Fibroblast of skin of right quadriceps (primary cell): ENCODE results near the gene SYAP1.
"Not testable (repeated sequence)": the region's sequence is repeated elsewhere in the genome, so short reads cannot be mapped to it uniquely, and the experiment has no call there.

Experiments used
- DNase-seq: peaks from one replicate; pipeline ENCODE4 v3.0.0-alpha.2; 2013

SYAP1 gene

DNA sequence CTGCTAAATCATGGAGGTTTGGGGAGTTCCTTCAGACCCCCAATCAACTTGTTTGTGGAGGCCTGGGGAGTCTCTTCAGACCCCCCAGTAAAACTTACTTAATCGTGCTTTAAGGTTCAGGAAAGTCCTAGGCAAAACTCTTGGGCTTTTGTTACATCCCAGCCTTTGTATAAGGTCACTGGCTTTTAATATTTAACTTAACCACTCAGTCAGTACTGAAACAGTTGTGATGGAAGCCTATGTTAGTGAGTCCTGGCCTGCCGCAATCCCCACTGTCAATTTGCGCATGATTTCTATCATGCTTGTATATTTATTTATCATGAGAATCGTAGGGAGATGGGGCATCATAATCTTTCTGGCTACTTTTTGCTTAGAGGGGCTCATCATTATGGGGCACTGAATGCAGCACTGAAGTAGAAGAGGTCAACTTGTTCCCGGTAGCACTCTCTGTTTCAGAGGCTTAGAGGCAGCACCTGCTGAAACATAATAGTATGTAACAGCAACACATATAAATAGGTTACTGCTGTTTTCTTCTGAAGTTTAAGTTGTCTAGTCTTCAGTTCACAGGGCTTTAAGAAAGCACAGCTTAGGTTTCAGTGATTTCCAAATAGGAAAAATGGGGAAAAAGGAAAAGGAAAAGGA is 7.1 kb downstream of the SYAP1 start:
- not testable (repeated sequence) for DNase-seq

GRCh38 chrX:16727637-16728036 is 8.2 kb downstream of the SYAP1 start:
- no peak for DNase-seq

- no peak for DNase-seq
Observed at GRCh38 chrX:16730450-16730849, 11.0 kb downstream of the SYAP1 start.

GRCh38 chrX:16733013-16733412 is 13.6 kb downstream of the SYAP1 start:
- no peak for DNase-seq

- no peak for DNase-seq
Observed at GRCh38 chrX:16737024-16737423, 17.6 kb downstream of the SYAP1 start.

DNA sequence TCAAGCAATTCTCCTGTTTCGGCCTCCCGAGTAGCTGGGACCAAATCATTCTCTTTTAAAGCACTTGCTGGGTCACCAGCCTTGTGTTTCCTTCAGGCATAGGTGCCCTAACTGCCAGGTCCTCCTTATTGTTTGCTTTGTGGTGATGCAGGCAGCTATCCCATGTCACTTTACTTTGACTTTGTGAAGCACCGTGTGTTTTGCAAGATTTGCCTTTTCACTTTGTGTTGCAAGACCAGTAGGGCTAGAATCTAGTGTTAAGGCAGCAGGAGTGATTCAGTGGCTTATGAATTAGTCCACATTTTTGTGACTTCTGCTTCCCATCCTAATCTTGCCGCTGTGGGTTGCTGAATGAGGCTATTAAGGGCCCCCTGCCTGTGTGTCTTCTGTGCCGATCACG is 20.2 kb downstream of the SYAP1 start:
- no peak for DNase-seq

GRCh38 chrX:16743604-16744325 is 24.4 kb downstream of the SYAP1 start:
- DNase-seq = peak; percentile 76

GRCh38 chrX:16745102-16745501 is 25.7 kb downstream of the SYAP1 start:
- DNase-seq = no peak

DNA sequence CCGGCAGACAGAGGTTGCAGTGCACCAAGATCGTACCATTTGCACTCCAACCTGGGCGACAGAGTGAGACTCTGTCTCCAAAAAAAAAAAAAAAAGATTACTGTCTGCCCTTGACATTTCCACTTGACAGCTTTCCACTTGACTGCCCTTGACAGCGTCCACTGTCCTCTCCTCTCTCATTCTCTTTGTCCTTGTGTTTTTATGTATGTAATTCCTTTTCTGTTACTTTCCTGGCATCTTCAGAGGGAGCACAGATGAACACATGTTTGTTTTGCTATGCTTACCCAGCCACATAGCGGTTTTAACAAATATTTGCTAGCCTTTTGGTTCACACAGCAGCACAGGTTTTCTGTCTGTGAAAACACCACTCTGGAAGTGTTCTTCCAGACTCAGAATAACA is 26.2 kb downstream of the SYAP1 start:
- DNase-seq = no peak

DNA sequence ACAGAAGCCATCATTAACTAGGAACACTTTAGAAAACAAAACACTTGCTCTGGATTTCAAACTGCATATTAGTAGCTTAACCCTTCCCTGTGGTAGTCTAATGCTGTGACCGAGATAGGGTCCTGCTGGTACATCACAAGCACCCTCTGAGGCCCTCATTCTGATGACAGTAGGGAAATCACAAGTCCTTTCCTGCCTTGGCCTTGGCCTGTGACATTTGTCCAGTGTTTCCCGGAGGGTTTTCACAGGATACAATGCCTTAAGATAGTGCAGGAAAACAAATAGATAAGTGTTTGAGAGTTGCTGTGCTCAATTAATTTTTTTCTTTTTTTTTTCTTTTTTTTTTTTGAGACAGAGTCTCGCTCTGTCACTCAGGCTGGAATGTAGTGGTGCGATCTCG is 29.0 kb downstream of the SYAP1 start:
- no peak for DNase-seq

- no peak for DNase-seq
Observed at GRCh38 chrX:16750136-16750535, 30.7 kb downstream of the SYAP1 start.

DNA sequence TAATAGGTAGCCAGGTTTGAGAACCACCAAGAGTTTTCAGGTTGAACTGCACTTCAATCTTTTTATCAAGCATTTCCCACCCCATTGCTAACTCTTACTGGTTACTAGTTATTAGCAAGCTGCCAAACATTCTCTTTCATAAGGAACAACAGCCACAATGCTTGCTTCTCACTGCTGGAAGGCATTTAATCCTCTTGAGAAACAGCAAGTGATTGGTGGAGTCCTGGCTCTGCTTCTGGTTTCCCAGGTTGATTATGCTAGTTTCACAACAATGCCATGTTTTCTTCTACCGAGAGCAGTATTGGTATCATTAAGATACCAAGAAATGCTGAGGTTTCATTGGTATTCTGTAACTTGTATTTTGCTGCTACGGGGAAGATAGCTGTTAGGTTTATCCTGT is 34.6 kb downstream of the SYAP1 start:
- no peak for DNase-seq

GRCh38 chrX:16756724-16757123 is 37.3 kb downstream of the SYAP1 start:
- DNase-seq = no peak

GRCh38 chrX:16761500-16761899 is 42.1 kb downstream of the SYAP1 start:
- DNase-seq = not testable (repeated sequence)

DNA sequence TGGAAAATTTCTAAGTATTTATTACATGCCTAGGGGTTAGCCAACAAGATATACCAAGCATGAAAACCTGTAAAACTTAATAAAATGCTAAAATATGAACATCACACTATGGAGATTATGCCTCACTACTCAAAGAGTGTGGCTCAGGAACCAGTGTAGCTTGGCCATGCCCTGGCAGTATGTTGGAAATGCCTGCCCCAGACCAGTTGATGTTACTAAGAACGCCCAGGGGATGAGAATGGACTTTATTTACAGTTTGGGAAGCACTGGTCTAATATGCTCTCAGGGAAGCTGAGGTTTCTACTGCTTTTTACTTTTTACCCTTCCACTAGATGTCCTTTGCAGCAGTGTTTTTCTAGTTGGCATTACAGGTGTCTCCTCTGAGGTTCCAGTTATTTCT is 43.2 kb downstream of the SYAP1 start:
- DNase-seq = no peak

DNA sequence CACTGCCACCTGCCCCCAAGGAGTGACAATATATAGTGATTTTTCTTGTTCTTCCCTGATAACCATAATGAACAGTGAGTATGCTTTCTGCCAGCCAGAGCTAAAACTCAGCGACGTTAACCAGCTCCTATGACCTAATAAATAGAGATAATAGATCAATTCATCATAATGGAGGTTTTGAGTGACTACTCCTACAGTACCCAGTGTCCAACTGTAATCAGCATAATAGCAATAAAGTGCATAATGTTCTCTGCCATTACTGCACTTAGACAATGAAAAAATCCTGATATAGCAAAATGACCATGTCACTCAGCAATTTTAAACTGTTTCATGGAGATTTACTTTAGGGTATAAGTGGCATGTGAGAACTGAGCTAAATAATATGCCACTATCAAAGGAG is 46.2 kb downstream of the SYAP1 start:
- no peak for DNase-seq

GRCh38 chrX:16770970-16771482 is 51.6 kb downstream of the SYAP1 start:
- no peak for DNase-seq

DNA sequence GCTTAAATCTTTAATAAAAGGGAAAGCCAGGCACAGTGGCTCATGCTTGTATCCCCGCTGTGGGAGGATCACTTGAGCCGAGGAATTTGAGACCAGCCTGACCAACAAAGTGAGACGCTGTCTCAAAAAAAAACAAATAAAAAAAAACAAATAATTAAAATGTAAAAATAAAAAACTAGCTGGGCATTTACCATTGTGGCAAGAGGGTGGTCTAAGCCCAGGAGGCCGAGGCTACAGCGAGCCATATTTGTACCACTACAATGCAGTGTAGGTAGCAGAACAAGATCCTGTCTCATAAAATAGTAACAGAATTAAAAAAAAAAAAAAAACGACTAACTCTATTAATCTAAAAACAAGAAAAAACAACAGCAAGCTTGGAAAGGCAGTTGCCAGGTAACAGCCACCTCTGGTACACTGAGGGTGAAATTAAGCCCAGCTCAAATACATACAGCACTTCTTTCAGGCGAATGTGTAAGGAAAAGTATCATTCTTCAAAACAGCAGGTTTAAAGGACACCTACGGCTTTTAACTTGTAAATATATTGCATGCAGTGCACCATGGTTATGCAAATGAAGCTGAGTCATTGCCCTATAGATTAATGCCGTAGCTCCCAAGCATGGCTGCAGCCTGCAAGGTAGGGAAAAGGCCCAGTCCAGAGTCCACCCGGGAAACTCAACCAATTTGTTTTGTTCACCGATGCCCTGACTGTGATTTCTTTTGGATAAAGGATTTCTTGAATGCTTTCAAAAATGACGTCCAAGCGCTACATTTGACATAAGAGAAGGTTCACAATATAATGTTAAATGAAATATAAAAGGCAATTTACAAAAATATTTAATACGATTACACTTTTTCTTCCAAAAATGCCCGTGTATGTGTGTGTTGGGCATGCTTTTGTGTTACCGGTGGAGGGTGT is 52.3 kb downstream of the SYAP1 start:
- DNase-seq = peak; percentile 86

DNA sequence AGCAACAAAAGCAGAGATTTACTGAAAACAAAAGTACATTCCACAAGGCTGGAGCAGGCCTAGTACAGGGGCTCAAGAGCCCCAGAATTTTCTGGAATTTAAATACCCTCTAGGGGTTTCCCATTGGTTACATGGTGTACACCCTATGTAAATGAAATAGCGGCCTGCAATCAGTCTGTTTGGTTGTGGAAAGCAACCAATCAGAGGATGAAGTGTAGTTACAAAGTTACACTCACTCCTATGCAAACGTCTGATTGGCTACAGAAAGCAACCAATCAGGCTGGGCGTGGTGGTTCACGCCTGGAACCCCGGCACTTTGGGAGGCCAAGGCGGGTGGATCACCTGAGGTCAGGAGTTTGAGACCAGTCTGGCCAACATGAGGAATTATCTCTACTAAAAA is 53.0 kb downstream of the SYAP1 start:
- no peak for DNase-seq

DNA sequence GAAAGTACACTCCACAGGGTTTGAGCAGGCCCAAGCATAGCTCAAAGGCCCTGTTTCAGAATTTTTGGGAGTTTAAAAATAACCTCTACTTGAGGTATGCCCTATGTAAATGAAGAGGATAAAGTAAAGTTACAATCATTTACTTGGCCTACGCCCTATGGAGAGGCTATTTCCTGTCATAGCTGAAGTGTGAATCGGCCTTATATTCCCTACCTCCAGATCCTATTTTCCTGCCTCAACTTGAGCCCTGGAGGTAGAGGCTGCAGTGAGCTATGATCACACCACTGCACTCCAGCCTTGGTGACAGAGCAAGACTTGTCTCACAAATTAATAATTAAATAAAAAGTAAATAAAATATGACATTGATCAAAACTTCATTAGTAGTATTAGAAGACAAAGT is 55.3 kb downstream of the SYAP1 start:
- no peak for DNase-seq

DNA sequence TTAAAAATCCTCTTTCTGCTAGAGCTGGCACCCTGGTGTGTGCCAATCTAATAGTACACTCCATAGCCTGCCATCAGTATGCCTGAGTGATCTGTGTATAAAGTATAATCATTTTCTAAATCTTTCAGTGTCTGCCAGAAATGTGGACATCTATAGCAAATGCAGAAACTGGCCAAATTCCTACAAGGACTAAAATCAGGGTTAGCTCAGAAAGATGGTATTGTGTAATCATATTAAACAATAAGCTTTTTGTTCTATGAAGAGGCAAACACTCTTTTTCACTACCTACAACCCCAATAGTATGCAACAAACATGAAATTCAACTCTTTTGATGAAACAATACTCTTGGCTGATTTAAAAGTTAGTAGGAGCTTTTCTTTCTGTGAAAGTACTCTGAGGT is 59.1 kb downstream of the SYAP1 start:
- no peak for DNase-seq

GRCh38 chrX:16778993-16779392 is 59.6 kb downstream of the SYAP1 start:
- DNase-seq = no peak

GRCh38 chrX:16779815-16780214 is 60.4 kb downstream of the SYAP1 start:
- not testable (repeated sequence) for DNase-seq

GRCh38 chrX:16783452-16783851 is 64.0 kb downstream of the SYAP1 start:
- DNase-seq = no peak
